B cell (primary cell): ENCODE data around the gene MAP4K4. TPM values are rescaled to one million over a fixed set of nuclear protein-coding genes. Genes with fewer than 3 reads are reported as not detected.
A peak's percentile ranks its signal among the peaks of the same experiment; 100 is the strongest.

Experiments
- ATAC-seq: fragments of 200-7000 bp; cut with Tn5 transposase; one replicate; pipeline ENCODE4 v1.10.0; 2021; ENCODE audit warnings: low read depth, mild to moderate bottlenecking, moderate number of reproducible peaks, moderate library complexity
- CTCF ChIA-PET: fragments of 350-600 bp; sonication (Branson Sonifier 250); formaldehyde crosslinking; loops from one replicate; lab custom pipeline; 2021; ENCODE audit warnings: antibody characterized with exemption, inconsistent platforms; lab: Charles Lee
- POLR2A ChIA-PET: fragments of 350-600 bp; sonication (Branson Sonifier 250); formaldehyde crosslinking; loops from one replicate; lab custom pipeline; 2021; ENCODE audit warnings: antibody characterized with exemption; lab: Charles Lee
- DNase-seq: peaks from one replicate; pipeline ENCODE4 v3.0.0; 2013
- H2AFZ ChIP-seq: 2 replicates; pipeline ENCODE4 v1.6.1; 2012; ENCODE audit warnings: mild to moderate bottlenecking, low read depth, low read length; ENCODE audit not compliant: insufficient read depth, poor library complexity, severe bottlenecking
- H3K27ac ChIP-seq, 2 donors: 1 replicate in 1 of 2; 2 replicates in 1 of 2; pipeline ENCODE4 v1.5.1; 2012 to 2013; ENCODE audit warnings: low read length in 2 of 2, mild to moderate bottlenecking in 2 of 2, moderate library complexity in 1 of 2
- H3K27me3 ChIP-seq, 4 experiments: fragments of 200-600 bp in 1 of 4; sonication (generic) in 1 of 4; replicated peaks in 1 of 4; 1 replicate in 2 of 4; 2 replicates in 2 of 4; pipeline versions ENCODE4 v1.6.1 to v1.7.0; 2013 to 2016; ENCODE audit warnings: low read length in 3 of 4, mild to moderate bottlenecking in 2 of 4, mixed read lengths in 1 of 4, moderate library complexity in 1 of 4; ENCODE audit not compliant: insufficient read depth in 4 of 4, control insufficient read depth in 3 of 4; ENCODE audit errors: control extremely low read depth in 1 of 4
- H3K36me3 ChIP-seq, 2 experiments: replicated peaks in 1 of 2; 1 replicate in 1 of 2; 2 replicates in 1 of 2; pipeline versions ENCODE4 v1.6.1 to v1.7.1; 2013; ENCODE audit warnings: low read length in 1 of 2; ENCODE audit not compliant: insufficient read depth in 2 of 2, control insufficient read depth in 1 of 2; ENCODE audit errors: control extremely low read depth in 1 of 2, extremely low read depth in 1 of 2
- H3K4me1 ChIP-seq, 2 donors: fragments of 200-600 bp in 1 of 2; sonication (generic) in 1 of 2; 1 replicate in 1 of 2; 2 replicates in 1 of 2; pipeline versions ENCODE4 v1.5.1 to v1.6.1; 2013 to 2017; ENCODE audit warnings: low read length in 2 of 2; ENCODE audit not compliant: control insufficient read depth in 2 of 2, insufficient read depth in 2 of 2
- H3K4me2 ChIP-seq: replicated peaks from 2 replicates; pipeline ENCODE3; 2012; ENCODE audit warnings: mild to moderate bottlenecking, low read depth, low read length; ENCODE audit not compliant: poor library complexity, severe bottlenecking
- H3K4me3 ChIP-seq, 5 experiments: fragments of 200-600 bp in 1 of 5; sonication (generic) in 1 of 5; 1 replicate in 3 of 5; 2 replicates in 2 of 5; pipeline versions ENCODE4 v1.5.1 to v1.7.0; 2011 to 2016; ENCODE audit warnings: low read length in 4 of 5, mild to moderate bottlenecking in 4 of 5, low read depth in 2 of 5, control low read depth in 1 of 5, moderate library complexity in 1 of 5; ENCODE audit not compliant: insufficient read depth in 1 of 5; ENCODE audit errors: control extremely low read depth in 1 of 5, extremely low read depth in 1 of 5
- H3K79me2 ChIP-seq: fragments of 200-600 bp; sonication (generic); one replicate; pipeline ENCODE4 v1.6.0; 2016; ENCODE audit warnings: low read length; ENCODE audit not compliant: control insufficient read depth, insufficient read depth
- H3K9ac ChIP-seq: fragments of 200-600 bp; sonication (generic); 2 replicates; pipeline ENCODE4 v1.6.1; 2017; ENCODE audit warnings: mild to moderate bottlenecking, low read length, moderate library complexity
- H3K9me3 ChIP-seq, 3 donors: one replicate each; pipeline versions ENCODE4 v1.6.1 to v1.7.1; 2013; ENCODE audit warnings: low read length in 2 of 3; ENCODE audit not compliant: control insufficient read depth in 2 of 3, insufficient read depth in 1 of 3; ENCODE audit errors: control extremely low read depth in 1 of 3
- H4K20me1 ChIP-seq: 2 replicates; pipeline ENCODE4 v1.6.0; 2012; ENCODE audit warnings: mild to moderate bottlenecking, low read length; ENCODE audit not compliant: insufficient read depth, control insufficient read depth, poor library complexity, severe bottlenecking
- H3K27ac Mint-ChIP-seq: one replicate; pipeline ENCODE4 v1.8.0; 2021; ENCODE audit warnings: mixed read lengths
- H3K27me3 Mint-ChIP-seq: one replicate; pipeline ENCODE4 v1.8.0; 2021; ENCODE audit warnings: mixed read lengths
- H3K4me1 Mint-ChIP-seq: one replicate; pipeline ENCODE4 v1.8.0; 2021; ENCODE audit warnings: mixed read lengths
- H3K4me3 Mint-ChIP-seq: one replicate; pipeline ENCODE4 v1.8.0; 2021; ENCODE audit warnings: mixed read lengths
- H3K9me3 Mint-ChIP-seq: one replicate; pipeline ENCODE4 v1.8.0; 2022; ENCODE audit warnings: mixed read lengths; ENCODE audit not compliant: insufficient read depth
- CTCF ChIP-seq: fragments of 200-600 bp; IDR thresholded peaks from one replicate; pipeline ENCODE4 v1.8.0; 2022; ENCODE audit warnings: antibody characterized with exemption, mild to moderate bottlenecking
- EZH2 ChIP-seq: IDR thresholded peaks from 2 replicates; pipeline ENCODE4 v1.6.1; 2012; ENCODE audit warnings: borderline replicate concordance, low read depth, mild to moderate bottlenecking, moderate library complexity, low read length; ENCODE audit not compliant: insufficient read depth, poor library complexity, severe bottlenecking
- WGBS: methylation state at CpG from one replicate; pipeline ENCODE4 v1.1.5; 2013; ENCODE audit warnings: missing lambda C conversion rate; ENCODE audit not compliant: insufficient coverage; 5-methylcytosine and 5-hydroxymethylcytosine counted together
- intact Hi-C: fragments of 100-400 bp; cut with micrococcal nuclease; formaldehyde crosslinking; loops from one replicate; pipeline ENCODE4 v1.10.0; 2022
- polyA plus RNA-seq: library from polyadenylated mRNA; depleted of rRNA; stranded (reverse); fragments of >200 nt; gene quantifications from 2 replicates; pipeline ENCODE4 v1.2.3, GENCODE V29; 2012
- total RNA-seq, 2 donors: library from RNA; stranded (reverse); fragments of 120-200 nt in 1 of 2; gene quantifications; 1 replicate in 1 of 2; 2 replicates in 1 of 2; pipeline versions ENCODE4 v1.2.3 to v1.2.4, GENCODE V29; 2013 to 2022

MAP4K4 gene
- total and polyA plus RNA-seq, 2 donors (not counting 1 experiment from before 2014, with no cell fraction given): 54.8 to 280 TPM

- no peak for DNase-seq
- Histone ChIP-seq H3K4me2 (peak overlapping the region; percentile 72), H3K9ac (peak overlapping the region; percentile 29), H3K4me3 (peak overlapping the region in 2 of 5 experiments; percentile 14 to 47), H3K79me2 (peaks cover 99% of the 10 kb centered on the region), H3K36me3 (peaks cover 1 to 8% of the 10 kb centered on the region in 2 experiments), H3K9me3 (peaks cover 0 to 8% (median 0%) of the 10 kb centered on the region in 3 donors), H4K20me1 (peaks cover 13% of the 10 kb centered on the region), H3K27me3 (no peaks in the 10 kb centered on the region), H3K27ac (peak overlapping the region; percentile 46 to 94), H3K4me1 (peaks cover 93 to 95% of the 10 kb centered on the region in 2 donors), H2AFZ (no peak overlapping the region)
- peak overlapping the region; percentile 84 for H3K27ac Mint-ChIP-seq
- no peak for ATAC-seq
- H3K27me3 Mint-ChIP-seq: no peaks in the 10 kb centered on the region
- peaks cover 5% of the 10 kb centered on the region for H3K9me3 Mint-ChIP-seq
- ChIA-PET POLR2A (interaction anchor here (1.0 to 1.4 kb wide), 2 partner anchors 13 to 59 kb away, joined by 3 to 4 read pairs; no protein-coding TSS in a partner anchor), CTCF (interaction anchor here (0.9 to 1.8 kb wide), 4 partner anchors 11 to 287 kb away, joined by 3 to 5 read pairs (median 4); no protein-coding TSS in a partner anchor)
- 41% methylated on average over 3 of the region's 4 CpGs for WGBS
- no peak for TF ChIP-seq EZH2
- no peak for TF ChIP-seq CTCF
- peaks cover 87% of the 10 kb centered on the region for H3K4me1 Mint-ChIP-seq
- peak overlapping the region; percentile 73 for H3K4me3 Mint-ChIP-seq
- intact Hi-C loops: no loop called here
These were observed 8.8 kb downstream of the MAP4K4 start for GRCh38 chr2:101706121-101706818.

GRCh38 chr2:101706819-101707177, 9.3 kb downstream of the MAP4K4 start:
- Mint-ChIP-seq H3K27ac (peak overlapping the region; percentile 84), H3K27me3 (no peaks in the 10 kb centered on the region), H3K4me1 (peaks cover 86% of the 10 kb centered on the region), H3K4me3 (peak overlapping the region; percentile 73), H3K9me3 (peaks cover 5% of the 10 kb centered on the region)
- no CpG with 5 or more reads among the region's 1 CpG for WGBS
- DNase-seq (peak; percentile 70), ATAC-seq (peak; percentile 29)
- Histone ChIP-seq H3K9me3 (peaks cover 0 to 8% (median 0%) of the 10 kb centered on the region in 3 donors), H3K27ac (peak overlapping the region; percentile 46 to 94), H2AFZ (no peak overlapping the region), H3K79me2 (peaks cover 99% of the 10 kb centered on the region), H3K27me3 (no peaks in the 10 kb centered on the region), H4K20me1 (peaks cover 17% of the 10 kb centered on the region), H3K4me2 (peak overlapping the region; percentile 72), H3K36me3 (peaks cover 0 to 8% of the 10 kb centered on the region in 2 experiments), H3K4me3 (peak overlapping the region in 1 of 5 experiments; percentile 47), H3K4me1 (peaks cover 94 to 97% of the 10 kb centered on the region in 2 donors), H3K9ac (peak overlapping the region; percentile 29)
- intact Hi-C loops: no loop called here
- CTCF ChIA-PET: interaction anchor here (0.9 to 1.8 kb wide), 2 partner anchors 19 to 124 kb away, joined by 3 to 5 read pairs; no protein-coding TSS in a partner anchor
- TF ChIP-seq CTCF: no peak
- TF ChIP-seq EZH2: no peak
- POLR2A ChIA-PET: no interaction called here
